Erythroblast (primary cell): ENCODE measurements around the gene STK32C.

ENCODE experiments used
- GATA1 ChIP-seq: IDR thresholded peaks from 2 replicates; pipeline ENCODE4 v1.6.1; 2011; ENCODE audit warnings: low read depth, mild to moderate bottlenecking, control low read depth, low read length, moderate library complexity
- POLR2A ChIP-seq: IDR thresholded peaks from 2 replicates; pipeline ENCODE4 v1.6.1; 2011; ENCODE audit warnings: mild to moderate bottlenecking, low read length

- no peak for TF ChIP-seq POLR2A
- no peak for TF ChIP-seq GATA1
Observed at GRCh38 chr10:132211246-132211645, 96.5 kb downstream of the STK32C start.
